T1000 (cell line): Measurements from ENCODE around the gene LIG1.

Experiments
- DNase-seq: peaks from one replicate; lab custom pipeline; 2025; ENCODE audit warnings: mixed read lengths; lab: John Stamatoyannopoulos, UW

The LIG1 gene

DNA sequence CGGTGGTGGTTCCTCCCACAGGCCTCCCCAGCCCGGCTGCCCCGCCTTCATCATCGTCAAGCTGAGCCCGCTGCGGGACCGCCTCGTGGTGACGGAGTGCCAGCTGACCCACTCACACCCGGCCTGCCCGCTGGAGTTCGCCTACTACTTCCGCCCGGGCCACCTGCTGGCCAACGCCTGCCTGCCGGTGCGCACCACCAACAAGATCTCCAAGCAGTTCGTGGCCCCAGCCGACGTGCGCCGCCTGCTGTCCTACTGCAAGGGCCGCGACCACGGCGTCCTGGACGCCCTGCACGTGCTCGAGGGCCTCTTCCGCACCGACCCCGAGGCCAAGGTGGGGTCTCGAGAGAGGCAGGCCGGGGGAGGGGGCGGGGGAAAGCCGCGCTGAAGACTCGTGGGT, 12.3 kb upstream of the LIG1 start:
- no peak for DNase-seq

DNA sequence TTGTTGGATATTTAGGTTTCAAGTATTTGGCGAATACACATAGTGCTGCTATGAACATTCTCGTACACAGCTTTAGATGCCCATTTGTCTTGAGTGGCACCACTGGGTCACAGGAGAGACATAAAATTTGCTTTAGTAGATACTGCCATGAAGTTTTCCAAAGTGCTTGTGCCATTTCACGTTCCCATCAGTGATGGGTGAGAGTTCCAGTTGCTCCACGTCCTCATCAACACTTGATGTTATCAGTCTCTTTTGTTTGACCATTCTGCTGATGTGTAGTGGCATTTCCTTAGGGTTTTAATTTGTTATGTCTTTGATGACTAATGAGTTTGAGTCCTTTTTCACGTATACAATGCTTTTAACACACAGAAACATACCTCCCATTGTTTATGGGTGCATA, 11.4 kb upstream of the LIG1 start:
- DNase-seq, result no peak

DNA sequence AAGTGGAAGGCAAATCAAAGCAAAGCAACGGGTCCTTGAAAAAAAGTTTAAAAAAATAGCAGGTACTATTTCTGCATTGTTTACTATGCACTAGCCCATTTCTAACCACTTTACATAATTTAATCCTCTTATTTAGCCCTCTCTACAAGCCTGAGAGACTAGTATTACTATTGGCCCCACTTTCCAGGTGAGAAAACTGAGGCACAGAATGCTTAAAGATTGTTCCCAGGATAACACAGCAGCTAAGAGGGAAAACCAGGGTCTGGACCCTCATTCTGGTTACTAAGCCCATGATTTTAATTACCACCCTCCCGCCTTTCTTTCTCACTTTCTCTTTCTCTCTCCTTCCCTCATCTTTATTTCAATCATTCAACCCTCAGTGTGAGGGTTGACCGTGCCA, 6.1 kb upstream of the LIG1 start:
- DNase-seq, result no peak

DNA sequence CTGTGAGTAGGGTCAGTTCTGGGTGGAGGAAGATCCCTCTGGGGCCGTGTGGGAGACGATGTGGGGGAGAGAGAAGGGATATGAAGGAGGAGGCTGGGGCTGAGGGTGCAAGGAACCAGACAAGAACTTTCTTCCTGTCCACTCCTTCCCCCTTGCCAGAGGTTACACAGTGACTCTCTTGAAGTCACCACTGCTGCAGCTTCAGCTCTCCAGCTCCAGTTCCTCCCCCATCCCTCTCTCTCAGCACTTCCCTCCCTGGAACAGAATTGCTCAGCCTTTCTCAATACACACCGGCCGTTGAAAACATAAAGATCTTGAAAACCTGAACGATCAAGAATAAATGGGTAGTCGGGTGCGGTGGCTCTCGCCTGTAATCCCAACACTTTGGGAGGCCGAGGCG, 5.4 kb upstream of the LIG1 start:
- DNase-seq, result no peak

DNA sequence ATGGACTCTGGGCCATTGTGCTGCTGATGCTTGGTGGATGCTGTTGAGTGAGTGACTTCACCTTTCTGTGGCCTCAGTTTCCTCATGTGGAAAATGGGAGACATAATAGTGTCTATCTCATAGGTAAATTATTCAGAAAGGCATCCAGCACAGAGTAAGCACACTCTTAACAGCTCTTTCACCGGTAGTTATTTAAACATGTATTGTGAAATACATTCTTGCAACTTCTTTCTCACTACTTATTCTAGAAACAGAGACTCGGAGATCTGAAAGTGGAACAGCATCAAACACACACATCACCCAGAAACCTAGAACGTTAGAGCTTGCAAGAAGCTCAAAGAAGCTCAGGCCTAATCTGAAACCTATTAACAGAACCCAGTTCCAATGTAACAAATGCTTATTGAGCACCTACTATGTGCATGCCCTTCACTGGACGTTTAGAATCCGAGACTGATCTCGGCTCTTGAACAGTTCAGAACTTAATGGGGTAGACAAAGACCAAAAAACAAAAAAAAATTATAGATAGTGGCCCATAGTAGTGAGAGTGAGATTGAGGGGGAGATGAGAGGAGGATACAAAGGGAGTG, 4.4 kb upstream of the LIG1 start:
- no peak for DNase-seq

GRCh38 chr19:48171710-48172109, 1.6 kb upstream of the LIG1 start:
- DNase-seq, result no peak

DNA sequence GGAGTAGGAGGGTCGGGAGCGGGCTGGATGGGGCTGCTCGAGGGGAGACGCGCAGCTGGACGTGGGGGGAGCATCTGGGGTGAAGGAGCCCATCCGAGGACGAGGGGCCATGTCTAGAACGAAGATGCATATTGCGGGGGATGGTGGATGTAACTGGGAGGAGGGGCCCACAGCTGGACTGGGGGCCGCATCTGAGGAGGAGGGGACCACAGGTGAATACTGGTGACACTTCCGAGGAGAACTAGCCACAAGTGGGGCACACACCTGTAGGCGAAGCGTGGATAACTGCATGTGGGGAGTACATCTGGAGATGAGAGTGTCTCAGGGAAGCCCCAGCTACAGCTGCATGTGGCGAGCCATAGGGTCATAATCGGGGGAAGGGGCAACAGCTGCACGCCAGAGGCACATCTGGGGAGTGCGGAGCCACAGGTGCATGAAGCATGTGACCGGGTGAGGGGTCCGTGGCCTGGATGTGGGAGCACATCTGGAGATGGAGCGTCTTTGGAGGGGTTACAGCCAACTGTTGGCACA, 738 bp upstream of the LIG1 start:
- DNase-seq, result no peak

- DNase-seq, result peak; percentile 72
Measured at GRCh38 chr19:48169578-48169938, 586 bp downstream of the LIG1 start.

GRCh38 chr19:48168689-48169088, 1.5 kb downstream of the LIG1 start:
- no peak for DNase-seq

GRCh38 chr19:48158210-48158790, 11.8 kb downstream of the LIG1 start:
- DNase-seq, result no peak

- no peak for DNase-seq
Measured at GRCh38 chr19:48154003-48154402, 16.1 kb downstream of the LIG1 start.

GRCh38 chr19:48152551-48152950, 17.6 kb downstream of the LIG1 start:
- DNase-seq, result peak; percentile 11

GRCh38 chr19:48149430-48149829, 20.7 kb downstream of the LIG1 start:
- no peak for DNase-seq

GRCh38 chr19:48148576-48148975, 21.6 kb downstream of the LIG1 start:
- no peak for DNase-seq

DNA sequence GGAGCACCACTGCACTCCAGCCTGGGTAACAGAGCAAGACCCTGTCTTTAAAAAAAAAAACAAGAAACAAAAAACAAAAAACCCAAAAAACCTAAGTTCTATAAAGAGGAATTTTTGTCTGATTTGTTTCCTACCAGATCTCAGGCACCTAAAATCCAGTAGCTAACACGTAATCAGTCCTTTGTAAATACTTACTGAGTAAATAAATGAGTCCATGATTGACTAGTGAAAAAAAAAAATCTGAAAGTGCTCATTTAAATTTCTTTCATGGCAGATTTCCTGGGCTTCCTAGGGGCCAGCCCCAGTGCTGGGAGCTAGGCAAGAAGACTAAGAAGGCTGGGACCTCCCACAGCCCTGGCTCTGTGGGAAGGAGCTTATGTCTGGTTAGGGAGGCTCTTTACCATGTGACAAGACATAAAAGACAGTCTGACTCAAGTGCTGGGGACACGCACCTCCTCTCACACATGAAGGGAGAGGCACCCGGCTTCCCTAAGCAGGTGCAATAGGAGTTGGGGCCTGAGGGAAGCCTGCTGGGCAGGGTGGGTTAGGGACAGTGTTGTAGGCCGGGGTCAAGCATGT, 22.5 kb downstream of the LIG1 start:
- DNase-seq, result no peak

DNA sequence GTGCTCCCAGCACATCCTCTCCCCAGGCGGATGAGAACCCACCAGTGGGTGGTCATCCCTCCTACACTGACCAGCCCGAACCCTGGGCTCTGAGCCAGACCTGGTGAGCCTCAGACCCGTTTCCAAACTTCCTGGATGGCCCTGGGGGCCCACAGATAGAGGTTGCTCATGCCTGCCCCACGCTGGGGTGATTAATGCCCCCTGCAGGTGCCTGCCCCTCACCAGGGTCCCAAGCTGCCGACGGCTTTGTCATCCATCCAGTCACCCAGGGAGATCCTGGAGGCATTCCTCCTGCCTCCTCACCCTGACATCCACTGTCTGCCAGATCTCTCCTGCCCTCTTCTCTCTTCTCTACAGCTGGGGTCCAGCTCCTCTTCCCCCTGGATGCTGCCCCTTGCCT, 31.1 kb downstream of the LIG1 start:
- no peak for DNase-seq

- DNase-seq, result no peak
Measured at GRCh38 chr19:48137411-48137810, 32.7 kb downstream of the LIG1 start.

DNA sequence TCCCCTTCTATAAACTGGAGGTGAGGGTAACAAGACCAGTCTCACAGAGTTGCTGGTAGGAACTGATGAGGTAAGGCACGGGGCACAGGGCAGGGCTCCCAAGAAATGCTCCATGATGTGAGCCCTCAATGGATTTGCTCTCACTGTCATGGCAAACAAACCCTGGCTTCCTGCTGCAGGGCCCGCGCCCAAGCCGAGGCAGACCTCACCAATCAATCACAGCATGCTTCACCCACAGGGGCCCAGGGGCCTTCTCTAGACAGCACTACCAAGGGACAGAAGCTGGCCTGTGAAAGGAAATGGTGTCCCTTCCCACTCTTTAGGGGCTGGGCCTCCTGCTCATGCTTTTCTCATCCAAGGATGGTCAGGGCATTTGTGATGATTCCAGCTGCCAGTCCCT, 33.6 kb downstream of the LIG1 start:
- no peak for DNase-seq

DNA sequence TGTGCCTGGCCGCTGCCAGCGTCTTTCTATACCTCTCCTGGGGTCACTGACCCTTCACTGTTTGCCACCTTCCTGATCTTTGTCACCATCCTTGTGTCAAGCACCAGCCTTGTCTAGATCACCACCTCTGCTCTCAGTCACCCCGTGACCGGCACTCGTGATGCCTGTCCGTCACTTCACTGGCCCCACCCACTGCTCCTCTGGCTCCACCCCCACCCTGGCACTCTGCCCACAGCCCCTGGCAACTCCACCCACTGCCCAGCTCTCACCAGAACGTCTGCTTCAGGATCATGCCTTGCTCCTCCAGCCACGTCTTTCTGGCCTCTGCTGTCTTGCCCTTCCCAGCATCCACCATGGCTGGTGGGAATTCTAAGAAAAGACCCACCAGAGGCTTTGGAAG, 34.7 kb downstream of the LIG1 start:
- no peak for DNase-seq

GRCh38 chr19:48133094-48133493, 37.0 kb downstream of the LIG1 start:
- DNase-seq, result no peak

DNA sequence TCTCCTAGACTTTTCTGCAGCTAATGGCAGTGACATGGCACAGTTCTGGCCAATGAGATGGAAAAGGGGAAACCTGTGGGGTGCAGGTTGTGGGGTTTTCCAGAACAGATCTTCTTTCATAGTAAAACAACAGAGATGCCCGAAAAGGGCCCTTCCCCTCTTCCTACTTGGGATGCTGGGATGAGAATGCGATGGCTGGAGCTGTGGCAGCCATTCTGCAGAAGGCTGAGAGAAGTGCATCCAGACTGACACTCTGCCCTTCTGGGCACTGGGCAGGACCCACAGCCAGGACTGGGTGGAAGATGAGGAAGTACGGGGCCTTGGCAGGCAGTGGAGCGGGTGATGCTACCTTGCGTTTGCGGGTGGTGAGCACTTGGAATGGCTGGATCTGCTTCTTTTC, 42.6 kb downstream of the LIG1 start:
- no peak for DNase-seq

DNA sequence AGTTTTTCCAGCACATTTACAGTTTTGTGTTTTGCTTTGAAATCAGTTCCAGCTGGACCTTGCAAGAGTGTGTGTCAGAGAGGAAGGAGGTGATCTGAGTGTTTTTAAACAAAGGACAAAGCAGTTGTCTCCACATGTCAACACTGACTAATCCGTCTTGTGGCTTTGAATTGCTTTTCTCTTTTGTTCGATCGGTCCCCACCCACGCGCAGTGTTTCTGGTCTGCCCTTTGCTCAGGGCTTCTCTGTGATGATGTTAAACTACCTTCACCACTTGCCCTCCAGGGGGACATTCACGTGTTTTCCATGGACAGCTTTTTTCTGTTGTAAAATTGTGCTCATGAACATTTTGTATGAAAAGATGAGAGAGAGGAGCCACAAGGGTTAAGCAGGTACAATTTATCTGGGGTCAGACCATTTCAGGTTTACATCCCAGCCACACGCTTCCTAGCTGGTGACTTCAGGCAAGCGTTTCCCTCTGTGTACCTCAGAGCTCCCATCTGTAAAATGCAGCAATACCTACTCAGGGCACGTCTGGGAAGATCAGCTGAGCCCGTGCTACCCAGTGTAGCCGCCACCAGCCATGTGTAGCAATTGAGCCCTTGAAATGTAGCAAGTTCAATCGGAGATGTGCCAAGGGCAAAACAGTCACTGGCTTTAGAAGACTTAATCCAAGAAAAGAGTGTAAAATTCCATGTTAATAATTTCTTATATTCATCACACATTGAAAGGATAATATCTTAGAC, 46.1 kb downstream of the LIG1 start:
- no peak for DNase-seq

DNA sequence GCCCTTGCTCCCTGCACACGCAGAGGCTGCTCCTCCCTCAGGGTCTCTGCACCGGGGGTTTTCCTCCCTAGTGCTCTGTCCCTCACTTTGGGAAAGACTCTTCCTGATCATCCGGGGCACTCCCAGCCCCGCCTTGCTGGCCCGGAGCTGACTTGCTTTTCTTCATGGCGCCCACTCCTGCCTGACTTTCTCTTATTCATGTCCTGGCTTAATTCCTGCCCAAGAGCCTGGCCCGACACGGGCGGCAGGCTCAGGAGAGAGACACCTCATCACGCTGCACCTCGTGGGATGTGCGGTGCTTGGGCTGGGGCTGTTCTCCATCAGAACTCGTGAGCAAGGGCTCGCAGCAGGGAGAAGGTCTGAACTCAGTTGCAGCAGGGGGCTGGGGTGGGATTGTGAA, 47.7 kb downstream of the LIG1 start:
- DNase-seq, result no peak
